SKM-1 treated with dmso at 0.1 percent for 144 hours (cell line): ENCODE results near the gene ERBB4.

Source experiments
- DNase-seq: peaks from one replicate; lab custom pipeline; 2025; ENCODE audit not compliant: unreplicated experiment; lab: John Stamatoyannopoulos, UW

ERBB4 gene

GRCh38 chr2:211845338-211846035, 693.1 kb downstream of the ERBB4 start:
- no peak for DNase-seq

GRCh38 chr2:211837706-211838105, 700.9 kb downstream of the ERBB4 start:
- DNase-seq: no peak

- DNase-seq: no peak
Observed at GRCh38 chr2:211837206-211837605, 701.4 kb downstream of the ERBB4 start.

GRCh38 chr2:211836409-211836808, 702.2 kb downstream of the ERBB4 start:
- no peak for DNase-seq

GRCh38 chr2:211835695-211836094, 702.9 kb downstream of the ERBB4 start:
- DNase-seq: no peak

GRCh38 chr2:211833582-211834279, 704.9 kb downstream of the ERBB4 start:
- DNase-seq: no peak

- DNase-seq: no peak
Observed at GRCh38 chr2:211829725-211830124, 708.9 kb downstream of the ERBB4 start.

GRCh38 chr2:211823886-211824479, 714.6 kb downstream of the ERBB4 start:
- no peak for DNase-seq

- DNase-seq: no peak
Observed at GRCh38 chr2:211822686-211823335, 715.8 kb downstream of the ERBB4 start.

GRCh38 chr2:211816754-211817153, 721.8 kb downstream of the ERBB4 start:
- no peak for DNase-seq

GRCh38 chr2:211812587-211812986, 726.0 kb downstream of the ERBB4 start:
- no peak for DNase-seq

- no peak for DNase-seq
Observed at GRCh38 chr2:211802666-211803065, 735.9 kb downstream of the ERBB4 start.

- no peak for DNase-seq
Observed at GRCh38 chr2:211800001-211800400, 738.6 kb downstream of the ERBB4 start.

- DNase-seq: no peak
Observed at GRCh38 chr2:211798868-211799267, 739.7 kb downstream of the ERBB4 start.

- no peak for DNase-seq
Observed at GRCh38 chr2:211793690-211794089, 744.9 kb downstream of the ERBB4 start.

GRCh38 chr2:211789982-211790381, 748.6 kb downstream of the ERBB4 start:
- DNase-seq: no peak

GRCh38 chr2:211766689-211767088, 771.9 kb downstream of the ERBB4 start:
- no peak for DNase-seq

- no peak for DNase-seq
Observed at GRCh38 chr2:211762479-211762878, 776.1 kb downstream of the ERBB4 start.

- DNase-seq: no peak
Observed at GRCh38 chr2:211760103-211760502, 778.5 kb downstream of the ERBB4 start.

- no peak for DNase-seq
Observed at GRCh38 chr2:211756266-211756665, 782.3 kb downstream of the ERBB4 start.

- DNase-seq: no peak
Observed at GRCh38 chr2:211755187-211755586, 783.4 kb downstream of the ERBB4 start.

- no peak for DNase-seq
Observed at GRCh38 chr2:211751848-211752247, 786.8 kb downstream of the ERBB4 start.
